Ramos (cell line): ENCODE data around the gene ATP8A2.
"Not testable (repeated sequence)": the region's sequence is repeated elsewhere in the genome, so short reads cannot be mapped to it uniquely, and the experiment has no call there.

Source experiments
- in situ Hi-C: fragments of 300-500 bp; cut with MboI; formaldehyde crosslinking; loops from one replicate; pipeline ENCODE4 v1.14.3; 2022; ENCODE audit warnings: low sequenced_read_pairs; ENCODE audit not compliant: unreplicated experiment

ATP8A2 gene

DNA sequence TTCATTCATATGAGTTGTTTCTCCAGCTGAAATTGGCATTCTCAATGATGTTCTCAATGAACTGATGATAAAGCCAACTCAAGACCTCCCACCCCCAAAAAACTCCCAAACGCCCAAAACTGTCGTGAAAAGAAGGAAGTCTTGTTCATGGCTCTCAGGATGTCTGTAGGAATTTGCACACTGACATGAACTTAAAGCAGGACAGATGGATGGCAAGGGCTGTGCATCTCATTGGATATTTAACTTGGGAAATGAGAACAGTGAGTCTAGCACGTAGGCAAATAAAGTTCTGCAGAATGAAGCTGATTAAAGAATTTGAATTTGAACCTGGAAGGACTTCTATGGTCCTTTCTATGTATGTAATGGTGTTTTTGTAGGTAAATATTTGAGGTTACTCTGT is 374.4 kb downstream of the ATP8A2 start:
- in situ Hi-C loops: no loop called here

DNA sequence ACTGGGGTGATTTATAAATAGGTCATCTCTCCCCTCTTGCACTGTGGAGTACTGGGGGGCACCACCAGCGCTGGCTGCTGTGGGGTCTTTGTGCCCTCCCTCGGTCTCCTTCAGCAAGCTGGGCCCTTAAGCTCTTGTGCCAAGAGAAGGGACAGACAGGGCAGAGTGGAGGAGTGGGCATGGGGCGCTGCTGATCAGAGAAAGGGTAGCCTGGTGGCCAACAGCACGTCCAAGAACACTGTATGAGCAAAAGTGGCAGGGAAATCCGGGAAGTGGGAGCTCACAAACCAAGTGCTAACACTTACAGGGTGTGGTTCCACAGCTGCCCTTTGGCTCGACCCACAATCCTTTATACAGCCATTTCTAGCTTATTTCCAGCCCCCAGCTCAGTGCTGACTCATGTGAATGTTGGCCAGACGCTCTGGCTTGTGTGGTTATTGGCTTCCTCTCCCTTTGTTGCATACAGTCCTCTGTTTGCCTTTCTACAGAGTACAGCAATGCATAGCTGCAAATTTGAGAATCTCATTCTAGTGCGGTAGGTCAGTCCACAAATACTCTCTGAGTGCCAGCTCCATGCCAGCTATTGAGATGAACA is 381.3 kb downstream of the ATP8A2 start:
- in situ Hi-C loops: no loop called here

DNA sequence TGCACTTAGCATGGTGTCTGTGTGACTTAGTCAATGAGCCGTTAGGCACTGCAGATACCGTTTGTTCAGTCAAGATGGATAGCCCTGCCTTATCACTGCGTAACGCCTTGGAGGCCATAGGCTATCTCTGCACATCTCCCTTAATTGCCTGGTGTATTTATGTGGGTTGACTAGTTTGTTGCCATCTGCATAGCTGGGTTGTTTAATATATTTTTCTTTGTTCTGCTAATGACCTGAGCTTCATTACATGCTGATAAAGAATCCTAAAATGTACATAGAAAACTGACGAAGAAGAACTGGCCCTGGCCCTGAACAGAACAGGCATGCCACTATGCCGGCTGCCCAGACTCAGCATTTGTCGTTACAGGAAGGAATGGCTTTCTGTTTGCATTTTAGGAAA is 382.2 kb downstream of the ATP8A2 start:
- in situ Hi-C loops: no loop called here

DNA sequence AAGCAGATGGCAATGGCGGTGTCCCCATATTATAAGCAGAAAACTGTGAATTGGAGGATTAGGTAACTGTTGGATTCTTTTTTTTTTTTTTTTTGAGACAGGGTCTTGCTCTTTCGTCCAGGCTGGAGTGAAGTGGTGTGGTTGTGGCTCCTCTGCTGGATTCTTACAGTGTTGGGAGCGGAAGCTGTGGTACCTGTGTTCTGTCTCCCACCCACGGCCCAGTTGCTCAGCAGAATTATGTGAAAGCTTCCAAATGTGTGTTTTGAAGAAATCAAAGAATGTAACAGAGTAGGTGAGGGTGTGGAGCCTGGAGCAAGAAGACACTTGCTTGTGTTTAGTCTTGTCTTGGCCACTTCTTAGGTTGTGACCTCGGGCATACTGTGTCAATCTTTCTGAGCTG is 384.5 kb downstream of the ATP8A2 start:
- in situ Hi-C loops: no loop called here

DNA sequence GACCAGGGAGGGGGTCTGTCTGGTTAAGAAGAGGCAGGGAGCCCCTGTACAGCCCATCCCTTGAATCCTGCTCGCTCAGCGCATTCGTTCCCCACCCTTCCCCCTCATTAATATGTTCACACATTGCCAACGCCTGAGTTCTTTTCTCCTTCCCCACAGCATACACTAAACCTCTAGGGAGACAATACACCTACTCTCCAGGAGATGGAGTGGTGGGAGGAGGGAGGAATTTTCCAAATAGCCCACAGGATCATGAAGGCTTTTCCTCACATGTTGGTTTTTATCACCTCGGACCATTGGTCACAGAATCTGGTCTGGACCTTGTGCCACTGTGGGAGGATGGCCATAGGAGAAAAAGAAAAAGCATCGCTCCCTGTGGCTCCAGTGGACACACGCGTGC is 385.1 kb downstream of the ATP8A2 start:
- in situ Hi-C loops: no loop called here

DNA sequence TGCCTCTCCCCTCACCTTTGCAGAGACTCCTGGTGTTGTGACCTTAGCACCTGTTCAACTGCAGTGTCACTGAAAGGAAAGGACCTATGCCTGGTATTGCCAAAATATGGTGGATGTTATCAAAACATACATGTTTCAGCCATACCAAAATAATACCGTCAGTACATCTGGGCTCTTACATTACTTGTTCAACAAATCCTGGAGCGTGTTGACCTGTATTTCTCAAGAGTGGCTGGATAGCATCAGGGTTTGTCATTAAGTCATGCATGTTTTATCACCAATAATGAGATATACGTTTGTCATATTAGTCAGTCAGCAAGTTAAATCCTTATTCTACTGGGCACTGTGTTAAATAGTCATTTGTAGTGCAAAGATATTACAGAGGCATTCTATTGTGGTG is 389.3 kb downstream of the ATP8A2 start:
- in situ Hi-C loops: no loop called here

- in situ Hi-C loops: no loop called here
Measured at GRCh38 chr13:25762281-25762680, 390.5 kb downstream of the ATP8A2 start.

- in situ Hi-C loops: no loop called here
Measured at GRCh38 chr13:25762795-25763377, 391.1 kb downstream of the ATP8A2 start.

GRCh38 chr13:25764378-25764777 is 392.6 kb downstream of the ATP8A2 start:
- in situ Hi-C loops: no loop called here

- in situ Hi-C loops: no loop called here
Measured at GRCh38 chr13:25765266-25765665, 393.5 kb downstream of the ATP8A2 start.

DNA sequence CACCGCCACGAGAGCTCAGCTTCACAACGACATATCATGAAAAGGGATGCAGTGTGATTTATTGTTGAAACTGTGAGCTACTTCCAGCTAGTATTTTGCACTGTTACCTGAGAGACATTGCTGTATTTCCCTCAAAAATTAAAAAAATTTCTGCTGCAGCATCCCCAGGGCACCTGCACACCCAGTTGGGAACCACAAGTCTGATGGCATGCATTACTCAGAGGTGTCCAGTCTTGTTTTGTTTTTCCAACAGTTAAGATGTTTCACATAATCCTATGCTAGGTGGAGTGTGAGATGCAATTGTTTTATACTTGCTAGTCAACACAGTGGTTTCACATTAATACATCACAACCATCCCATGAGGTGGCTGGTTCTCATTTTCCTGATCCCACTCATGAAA is 394.8 kb downstream of the ATP8A2 start:
- in situ Hi-C loops: no loop called here

DNA sequence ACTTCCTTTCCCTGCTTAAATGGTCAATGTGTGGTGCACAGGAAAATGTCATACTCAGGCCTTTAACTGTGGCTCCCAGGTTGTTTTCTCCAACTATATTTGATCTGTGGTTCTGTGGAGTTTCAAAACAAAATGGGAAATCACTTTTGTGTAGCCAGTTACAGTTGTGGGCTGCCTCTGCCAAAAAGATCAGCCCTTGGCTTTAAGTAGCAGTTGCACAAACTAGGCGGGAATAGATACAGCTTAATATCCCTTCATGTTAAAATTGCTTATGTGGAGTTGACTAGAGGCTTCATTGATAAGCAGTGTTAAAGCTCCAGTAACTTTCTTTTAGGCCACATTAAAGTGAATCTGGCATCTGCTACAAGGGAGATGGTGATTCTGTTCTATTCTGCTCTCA is 395.2 kb downstream of the ATP8A2 start:
- in situ Hi-C loops: no loop called here

GRCh38 chr13:25768376-25768775 is 396.6 kb downstream of the ATP8A2 start:
- in situ Hi-C loops: no loop called here

- in situ Hi-C loops: no loop called here
Measured at GRCh38 chr13:25768838-25769237, 397.1 kb downstream of the ATP8A2 start.

- in situ Hi-C loops: no loop called here
Measured at GRCh38 chr13:25770601-25771000, 398.8 kb downstream of the ATP8A2 start.

- in situ Hi-C loops: no loop called here
Measured at GRCh38 chr13:25771202-25771601, 399.4 kb downstream of the ATP8A2 start.

DNA sequence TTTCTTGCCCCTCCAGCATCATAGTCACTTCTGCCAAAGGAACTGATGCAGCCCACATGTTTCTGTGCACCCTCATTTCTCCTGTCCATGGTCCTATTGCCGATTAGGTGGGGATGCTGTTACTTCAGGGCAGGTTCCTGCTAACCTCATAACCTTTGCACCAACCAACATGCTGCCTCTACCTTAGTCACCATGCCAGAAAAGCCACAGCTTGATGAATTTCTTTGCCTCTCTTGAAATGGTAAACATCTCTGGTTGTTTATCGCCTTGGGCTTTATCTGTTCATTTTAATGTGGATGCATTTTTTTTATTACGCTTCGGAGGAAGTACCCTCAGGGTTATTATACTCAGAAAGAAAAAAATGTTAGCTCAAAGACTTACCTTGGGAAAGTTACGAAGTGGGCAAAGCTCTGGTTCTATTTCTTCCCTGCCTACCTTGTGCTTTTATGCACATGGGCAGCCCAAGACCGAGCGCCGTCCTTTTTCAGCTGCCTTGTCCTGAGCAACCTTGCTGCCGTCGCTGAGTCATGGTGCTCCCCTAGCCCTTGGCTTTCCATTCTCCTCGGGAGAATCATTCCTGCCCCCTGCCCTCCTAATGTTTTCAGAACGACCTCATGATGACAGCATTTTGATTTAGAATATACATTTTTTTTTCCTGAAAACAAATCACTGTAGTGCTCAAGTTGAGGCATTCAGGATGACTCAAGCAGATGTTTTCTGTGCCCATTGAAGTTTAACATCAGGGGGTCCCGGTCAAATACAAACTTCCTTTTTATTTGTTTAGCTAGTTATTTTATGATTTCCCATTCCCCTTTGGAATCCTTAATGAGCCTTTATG is 400.1 kb downstream of the ATP8A2 start:
- in situ Hi-C loops: no loop called here

DNA sequence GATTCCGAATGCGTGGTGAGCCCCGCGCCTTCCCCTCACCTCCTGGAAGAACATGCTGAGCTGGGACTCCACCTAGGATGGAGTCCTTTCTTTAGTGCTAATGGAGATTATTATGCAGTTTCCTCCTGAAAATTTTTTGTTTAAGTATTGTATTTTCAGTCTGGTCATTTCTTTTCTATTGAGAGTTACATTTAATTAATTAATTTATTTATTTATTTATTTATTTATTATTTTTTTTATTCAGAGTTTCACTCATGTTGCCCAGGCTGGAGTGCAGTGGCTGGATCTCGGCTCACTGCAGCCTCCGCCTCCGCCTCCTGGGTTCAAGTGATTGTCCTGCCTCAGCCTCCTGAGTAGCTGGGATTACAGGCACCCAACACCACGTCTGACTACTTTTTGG is 400.8 kb downstream of the ATP8A2 start:
- in situ Hi-C loops: not testable (repeated sequence)

DNA sequence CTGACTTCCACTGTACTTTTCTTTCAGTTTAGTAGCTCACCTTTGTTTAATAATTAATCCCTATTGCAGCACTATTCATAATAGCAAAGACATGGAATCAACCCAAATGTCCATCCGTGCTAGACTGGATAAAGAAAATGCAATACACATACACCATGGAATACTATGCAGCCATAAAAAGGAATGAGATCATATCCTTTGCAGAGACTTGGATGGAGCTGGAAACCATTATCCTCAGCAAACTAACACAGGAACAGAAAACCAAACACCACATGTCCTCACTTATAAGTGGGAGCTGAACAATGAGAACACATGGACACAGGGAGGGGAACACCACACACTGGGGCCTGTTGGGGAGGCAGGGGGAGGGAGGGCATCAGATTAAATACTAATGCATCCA is 402.3 kb downstream of the ATP8A2 start:
- in situ Hi-C loops: not testable (repeated sequence)

GRCh38 chr13:25775275-25775674 is 403.5 kb downstream of the ATP8A2 start:
- in situ Hi-C loops: no loop called here

DNA sequence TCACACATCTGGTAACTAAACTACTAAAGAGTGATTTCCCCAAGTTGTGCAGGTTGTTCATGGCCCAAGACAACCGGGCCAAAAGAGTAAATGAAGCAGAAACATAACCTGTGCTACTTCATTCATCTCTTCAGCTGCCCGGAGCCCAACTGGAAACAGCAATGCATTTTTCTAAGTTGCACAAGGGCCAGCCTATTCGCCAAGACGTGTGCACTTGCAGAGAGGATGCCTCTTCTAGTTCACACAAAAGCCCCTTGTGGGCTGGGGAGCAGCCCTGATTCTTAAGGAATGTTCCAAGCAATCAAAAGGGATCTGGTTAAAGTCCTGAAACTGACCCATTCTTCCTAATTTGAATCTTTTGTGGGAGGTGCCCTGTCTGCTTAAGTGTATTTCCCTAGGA is 404.2 kb downstream of the ATP8A2 start:
- in situ Hi-C loops: no loop called here

DNA sequence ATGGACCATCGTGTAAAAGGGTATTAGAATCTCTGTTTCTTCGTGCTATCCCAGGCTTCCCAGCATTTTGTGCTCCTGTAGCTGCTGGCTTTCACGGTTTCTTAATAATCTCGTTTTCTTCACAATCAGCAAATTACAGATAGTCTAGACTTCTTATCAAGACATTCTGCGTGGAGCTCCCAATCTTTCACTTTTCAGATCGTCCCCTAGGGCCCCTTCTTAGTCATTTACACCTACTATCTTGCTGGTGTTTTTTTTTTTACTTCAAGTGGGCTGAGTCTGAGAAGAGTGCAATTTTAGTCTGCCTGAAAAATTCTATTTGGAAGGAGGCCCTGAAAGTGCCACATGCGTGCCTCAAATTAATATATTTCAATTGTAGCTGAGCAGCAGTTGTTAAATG is 404.9 kb downstream of the ATP8A2 start:
- in situ Hi-C loops: no loop called here
